Measurements from ENCODE around the gene IGF1R.

DNA sequence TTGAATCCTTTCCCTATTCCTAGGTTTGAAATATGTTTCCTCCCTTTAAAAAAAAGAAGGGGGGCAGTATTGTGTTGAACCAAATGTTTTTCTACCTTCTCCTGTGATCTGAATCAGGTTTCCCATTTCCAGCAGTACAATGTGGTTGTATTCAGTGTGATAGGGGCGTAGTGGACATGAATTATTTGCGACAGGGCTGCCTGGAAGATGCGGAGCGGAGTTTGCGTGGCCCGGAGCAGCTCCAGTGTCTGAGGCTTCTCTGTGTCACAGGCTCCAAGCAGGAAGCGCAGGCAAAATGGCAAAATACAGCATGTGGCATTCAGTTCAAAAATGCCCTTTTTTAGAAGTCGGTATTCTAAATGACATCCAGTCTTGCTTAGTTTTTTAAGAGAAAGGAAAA lies 204.8 kb downstream of the IGF1R start:
- TF ChIP-seq, protein P1, sequence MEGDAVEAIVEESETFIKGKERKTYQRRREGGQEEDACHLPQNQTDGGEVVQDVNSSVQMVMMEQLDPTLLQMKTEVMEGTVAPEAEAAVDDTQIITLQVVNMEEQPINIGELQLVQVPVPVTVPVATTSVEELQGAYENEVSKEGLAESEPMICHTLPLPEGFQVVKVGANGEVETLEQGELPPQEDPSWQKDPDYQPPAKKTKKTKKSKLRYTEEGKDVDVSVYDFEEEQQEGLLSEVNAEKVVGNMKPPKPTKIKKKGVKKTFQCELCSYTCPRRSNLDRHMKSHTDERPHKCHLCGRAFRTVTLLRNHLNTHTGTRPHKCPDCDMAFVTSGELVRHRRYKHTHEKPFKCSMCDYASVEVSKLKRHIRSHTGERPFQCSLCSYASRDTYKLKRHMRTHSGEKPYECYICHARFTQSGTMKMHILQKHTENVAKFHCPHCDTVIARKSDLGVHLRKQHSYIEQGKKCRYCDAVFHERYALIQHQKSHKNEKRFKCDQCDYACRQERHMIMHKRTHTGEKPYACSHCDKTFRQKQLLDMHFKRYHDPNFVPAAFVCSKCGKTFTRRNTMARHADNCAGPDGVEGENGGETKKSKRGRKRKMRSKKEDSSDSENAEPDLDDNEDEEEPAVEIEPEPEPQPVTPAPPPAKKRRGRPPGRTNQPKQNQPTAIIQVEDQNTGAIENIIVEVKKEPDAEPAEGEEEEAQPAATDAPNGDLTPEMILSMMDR (IDR thresholded peaks at IDR 0.05; ENCODE audit: insufficient read depth, low read length, poor library complexity, severe bottlenecking), result no peak
- no peak for TF ChIP-seq EZH2phosphoT487 (conservative IDR thresholded peaks at IDR 0.05; ENCODE audit: low read length)
